Astrocyte (in vitro differentiated cells and primary cell): ENCODE data around the gene MRPS6. TPM values are rescaled to one million over a fixed set of nuclear protein-coding genes. Genes with fewer than 3 reads are reported as not detected.

Experiments used
- DNase-seq: peaks from one replicate; pipeline ENCODE4 v3.0.0-alpha.2; 2010; ENCODE audit warnings: low read depth
- FAIRE-seq: peaks from 2 replicates; lab custom pipeline; 2011; peaks lifted over from hg19 to GRCh38; lab: Jason Lieb, UNC
- H2AFZ ChIP-seq: 2 replicates; pipeline ENCODE4 v1.6.0; 2012; ENCODE audit warnings: low read depth, low read length, inconsistent platforms
- H3K27ac ChIP-seq: 2 replicates; pipeline ENCODE4 v1.5.1; 2011; ENCODE audit warnings: low read depth, low read length, inconsistent platforms
- H3K27me3 ChIP-seq: 2 replicates; pipeline ENCODE4 v1.6.0; 2011; ENCODE audit warnings: low read length, inconsistent platforms; ENCODE audit not compliant: insufficient read depth
- H3K36me3 ChIP-seq: 2 replicates; pipeline ENCODE4 v1.5.1; 2011; ENCODE audit warnings: low read length, inconsistent platforms; ENCODE audit not compliant: insufficient read depth
- H3K4me1 ChIP-seq: 2 replicates; pipeline ENCODE4 v1.5.1; 2011; ENCODE audit warnings: low read length, inconsistent platforms; ENCODE audit not compliant: insufficient read depth
- H3K4me2 ChIP-seq: 2 replicates; pipeline ENCODE4 v1.6.0; 2012; ENCODE audit warnings: low read length, inconsistent platforms
- H3K4me3 ChIP-seq: 2 replicates; pipeline ENCODE4 v1.5.1; 2011; ENCODE audit warnings: low read depth, mild to moderate bottlenecking, low read length, inconsistent platforms; ENCODE audit not compliant: insufficient read depth
- H3K79me2 ChIP-seq: 2 replicates; pipeline ENCODE4 v1.6.0; 2012; ENCODE audit warnings: mild to moderate bottlenecking, low read length, inconsistent platforms; ENCODE audit not compliant: insufficient read depth
- H3K9ac ChIP-seq: 2 replicates; pipeline ENCODE4 v1.6.0; 2012; ENCODE audit warnings: mild to moderate bottlenecking, low read length, inconsistent platforms
- H3K9me3 ChIP-seq: 2 replicates; pipeline ENCODE4 v1.5.1; 2012; ENCODE audit warnings: low read depth, mild to moderate bottlenecking, low read length, inconsistent platforms; ENCODE audit not compliant: insufficient read depth
- H4K20me1 ChIP-seq: 2 replicates; pipeline ENCODE4 v1.6.0; 2012; ENCODE audit warnings: low read length, inconsistent platforms; ENCODE audit not compliant: insufficient read depth
- H3K27ac Mint-ChIP-seq: one replicate; pipeline ENCODE4 v1.8.0; 2021; ENCODE audit warnings: mild to moderate bottlenecking, mixed read lengths; ENCODE audit not compliant: unreplicated experiment
- H3K27me3 Mint-ChIP-seq: one replicate; pipeline ENCODE4 v1.8.0; 2021; ENCODE audit warnings: low read depth, mixed read lengths; ENCODE audit not compliant: unreplicated experiment
- H3K36me3 Mint-ChIP-seq: one replicate; pipeline ENCODE4 v1.8.0; 2021; ENCODE audit warnings: low read depth, mixed read lengths; ENCODE audit not compliant: unreplicated experiment
- H3K4me1 Mint-ChIP-seq: one replicate; pipeline ENCODE4 v1.8.0; 2021; ENCODE audit warnings: low read depth, mixed read lengths; ENCODE audit not compliant: unreplicated experiment
- H3K4me3 Mint-ChIP-seq: one replicate; pipeline ENCODE4 v1.8.0; 2021; ENCODE audit warnings: mild to moderate bottlenecking, moderate library complexity, mixed read lengths; ENCODE audit not compliant: unreplicated experiment
- H3K9me3 Mint-ChIP-seq: one replicate; pipeline ENCODE4 v1.8.0; 2021; ENCODE audit warnings: mild to moderate bottlenecking, mixed read lengths; ENCODE audit not compliant: unreplicated experiment
- EZH2 ChIP-seq: IDR thresholded peaks from 2 replicates; pipeline ENCODE4 v1.6.1; 2012; ENCODE audit warnings: mild to moderate bottlenecking, low read length, inconsistent platforms; ENCODE audit not compliant: insufficient read depth
- total RNA-seq: library from RNA; stranded (reverse); gene quantifications from 2 replicates; pipeline ENCODE4 v1.2.1, GENCODE V29; 2021
- TF ChIP-seq, protein P1 (sequence below): IDR thresholded peaks from 2 replicates; pipeline ENCODE4 v1.5.1; 2011; ENCODE audit warnings: low read depth, mild to moderate bottlenecking, inconsistent platforms, low read length, moderate library complexity; ENCODE audit not compliant: insufficient read depth

The MRPS6 gene
- total RNA-seq, 1 donor from 2014 or later, result 67.5 TPM

GRCh38 chr21:34135330-34135729, 62.0 kb downstream of the MRPS6 start:
- Histone ChIP-seq H3K27me3 (no peaks in the 10 kb centered on the region), H4K20me1 (peaks cover 27% of the 10 kb centered on the region), H3K4me1 (peaks cover 6% of the 10 kb centered on the region), H3K9ac (no peak overlapping the region), H3K79me2 (peaks cover 75% of the 10 kb centered on the region), H3K4me3 (no peak overlapping the region), H3K27ac (no peak overlapping the region), H3K4me2 (no peak overlapping the region), H3K9me3 (no peaks in the 10 kb centered on the region), H2AFZ (no peak overlapping the region), H3K36me3 (peaks cover 3% of the 10 kb centered on the region)
- Mint-ChIP-seq H3K4me3 (no peak overlapping the region), H3K27me3 (no peaks in the 10 kb centered on the region), H3K9me3 (peaks cover 4% of the 10 kb centered on the region), H3K36me3 (peaks cover 27% of the 10 kb centered on the region), H3K4me1 (peaks cover 23% of the 10 kb centered on the region), H3K27ac (no peak overlapping the region)
- FAIRE-seq, result no peak
- DNase-seq, result no peak
- TF ChIP-seq EZH2, result no peak
- TF ChIP-seq, protein P1, sequence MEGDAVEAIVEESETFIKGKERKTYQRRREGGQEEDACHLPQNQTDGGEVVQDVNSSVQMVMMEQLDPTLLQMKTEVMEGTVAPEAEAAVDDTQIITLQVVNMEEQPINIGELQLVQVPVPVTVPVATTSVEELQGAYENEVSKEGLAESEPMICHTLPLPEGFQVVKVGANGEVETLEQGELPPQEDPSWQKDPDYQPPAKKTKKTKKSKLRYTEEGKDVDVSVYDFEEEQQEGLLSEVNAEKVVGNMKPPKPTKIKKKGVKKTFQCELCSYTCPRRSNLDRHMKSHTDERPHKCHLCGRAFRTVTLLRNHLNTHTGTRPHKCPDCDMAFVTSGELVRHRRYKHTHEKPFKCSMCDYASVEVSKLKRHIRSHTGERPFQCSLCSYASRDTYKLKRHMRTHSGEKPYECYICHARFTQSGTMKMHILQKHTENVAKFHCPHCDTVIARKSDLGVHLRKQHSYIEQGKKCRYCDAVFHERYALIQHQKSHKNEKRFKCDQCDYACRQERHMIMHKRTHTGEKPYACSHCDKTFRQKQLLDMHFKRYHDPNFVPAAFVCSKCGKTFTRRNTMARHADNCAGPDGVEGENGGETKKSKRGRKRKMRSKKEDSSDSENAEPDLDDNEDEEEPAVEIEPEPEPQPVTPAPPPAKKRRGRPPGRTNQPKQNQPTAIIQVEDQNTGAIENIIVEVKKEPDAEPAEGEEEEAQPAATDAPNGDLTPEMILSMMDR, result no peak

- no peak overlapping the region for H2AFZ ChIP-seq
- H3K4me3 Mint-ChIP-seq, result no peak overlapping the region
- H3K4me1 Mint-ChIP-seq, result no peaks in the 10 kb centered on the region
- peaks cover 8% of the 10 kb centered on the region for H4K20me1 ChIP-seq
- no peaks in the 10 kb centered on the region for H3K27me3 ChIP-seq
- H3K9ac ChIP-seq, result no peak overlapping the region
- peaks cover 46% of the 10 kb centered on the region for H3K36me3 Mint-ChIP-seq
- H3K9me3 Mint-ChIP-seq, result peaks cover 12% of the 10 kb centered on the region
- H3K27ac ChIP-seq, result no peak overlapping the region
- no peak overlapping the region for H3K4me3 ChIP-seq
- FAIRE-seq (no peak), DNase-seq (no peak)
- H3K27me3 Mint-ChIP-seq, result no peaks in the 10 kb centered on the region
- peaks cover 41% of the 10 kb centered on the region for H3K79me2 ChIP-seq
- no peak overlapping the region for H3K27ac Mint-ChIP-seq
- H3K36me3 ChIP-seq, result peaks cover 3% of the 10 kb centered on the region
- H3K4me1 ChIP-seq, result no peaks in the 10 kb centered on the region
- H3K9me3 ChIP-seq, result no peaks in the 10 kb centered on the region
- H3K4me2 ChIP-seq, result no peak overlapping the region
- no peak for TF ChIP-seq EZH2
- TF ChIP-seq, protein P1, result no peak
Measured at GRCh38 chr21:34141373-34141772, 68.0 kb downstream of the MRPS6 start.

- FAIRE-seq (no peak), DNase-seq (no peak)
- Histone ChIP-seq H3K27ac (no peak overlapping the region), H3K27me3 (no peaks in the 10 kb centered on the region), H3K9me3 (no peaks in the 10 kb centered on the region), H3K4me2 (no peak overlapping the region), H3K9ac (no peak overlapping the region), H3K36me3 (no peaks in the 10 kb centered on the region), H3K79me2 (peaks cover 28% of the 10 kb centered on the region), H3K4me1 (peaks cover 15% of the 10 kb centered on the region), H4K20me1 (peaks cover 15% of the 10 kb centered on the region), H2AFZ (no peak overlapping the region), H3K4me3 (no peak overlapping the region)
- Mint-ChIP-seq H3K4me3 (no peak overlapping the region), H3K36me3 (peaks cover 48% of the 10 kb centered on the region), H3K9me3 (peaks cover 12% of the 10 kb centered on the region), H3K27ac (no peak overlapping the region), H3K4me1 (peaks cover 15% of the 10 kb centered on the region), H3K27me3 (no peaks in the 10 kb centered on the region)
- TF ChIP-seq EZH2, result no peak
- TF ChIP-seq, protein P1, result no peak
Measured at GRCh38 chr21:34143685-34144182, 70.4 kb downstream of the MRPS6 start.
